ENCODE measurements around the gene IL13. TPM values are rescaled to one million over a fixed set of nuclear protein-coding genes. Genes with fewer than 3 reads are reported as not detected.

IL13 gene
- polyA plus RNA-seq, 2 of the 4 experiments (the other 2 are of a cell fraction) = 0.13 TPM; not detected in 1

GRCh38 chr5:132653716-132654115 is 4.3 kb upstream of the IL13 start:
- ChIA-PET POLR2A (no interaction called here), CTCF (interaction anchor here (1.6 kb wide), 1 partner anchor 23 kb away, joined by 6 read pairs; no protein-coding TSS in a partner anchor)
- DNase-seq (ENCODE audit: low read depth in 1 of 2, low spot score in 1 of 2) (no peak), ATAC-seq (no peak), FAIRE-seq (no peak)
- Histone ChIP-seq H3K4me3 (no peak overlapping the region), H3K9me3 (no peaks in the 10 kb centered on the region), H3K27ac (no peak overlapping the region), H3K4me2 (no peak overlapping the region), H3K4me1 (no peaks in the 10 kb centered on the region)
- WGBS (ENCODE audit: missing lambda C conversion rate) = 56% methylated on average over 7 of the region's 7 CpGs
- TF ChIP-seq ELK1 (IDR thresholded peaks at IDR 0.05; ENCODE audit: low read depth, low read length) = no peak
- TF ChIP-seq HES2 (IDR thresholded peaks at IDR 0.05) = no peak
- no peak for TF ChIP-seq EHMT2 (IDR thresholded peaks at IDR 0.05; ENCODE audit: low read depth)
- TF ChIP-seq TFCP2L1 (CRISPR knock-in tag; IDR thresholded peaks at IDR 0.05) = no peak
- no peak for TF ChIP-seq ATOH8 (CRISPR knock-in tag; IDR thresholded peaks at IDR 0.05; ENCODE audit: low read depth)
- no peak for TF ChIP-seq NPAS2 (CRISPR knock-in tag; IDR thresholded peaks at IDR 0.05; ENCODE audit: borderline replicate concordance)
- no peak for TF ChIP-seq ZSCAN20 (CRISPR knock-in tag; IDR thresholded peaks at IDR 0.05)

- no peak for DNase-seq (ENCODE audit: low read depth in 1 of 2, low spot score in 1 of 2)
- FAIRE-seq = no peak
- peak overlapping the region; percentile 66 for H3K4me2 ChIP-seq
- H3K9me3 ChIP-seq = no peaks in the 10 kb centered on the region
- ChIA-PET POLR2A (no interaction called here), CTCF (interaction anchor here (1.2 to 6.4 kb wide), 3 partner anchors 15 to 22 kb away, joined by 3 to 37 read pairs (median 8); no protein-coding TSS in a partner anchor)
- WGBS (ENCODE audit: missing lambda C conversion rate) = 62% methylated on average over 41 of the region's 92 CpGs
- peak overlapping the region in 1 of 2 experiments; percentile 63; a peak in 3 of 6 replicates for H3K27ac ChIP-seq
- TF ChIP-seq SMC3 (IDR thresholded peaks at IDR 0.05) = 0 out of 3 replicates have a peak, but pooled peaks have one; percentile 15
- TF ChIP-seq RFX5 (IDR thresholded peaks at IDR 0.05) = no peak
- no peak for TF ChIP-seq RARB (CRISPR knock-in tag; IDR thresholded peaks at IDR 0.05)
- no peak for TF ChIP-seq POLR2A (IDR thresholded peaks at IDR 0.05; ENCODE audit: low read length)
- peak; percentile 12 to 14; a peak in 1 of 5 replicates for TF ChIP-seq RAD21 (conservative IDR thresholded peaks at IDR 0.05 in 1 of 2, IDR thresholded peaks at IDR 0.05 in 1 of 2)
- H3K4me3 ChIP-seq = peak overlapping the region; percentile 25
- peak; percentile 7 to 11; a peak in 3 of 6 replicates for ATAC-seq
- no peaks in the 10 kb centered on the region for H3K4me1 ChIP-seq
Measured at GRCh38 chr5:132655821-132656773, 1.9 kb upstream of the IL13 start.

- POLR2A ChIA-PET = no interaction called here
- ATAC-seq (no peak; a peak in 1 of 6 replicates), FAIRE-seq (no peak), DNase-seq (ENCODE audit: low read depth in 1 of 2, low spot score in 1 of 2) (no peak)
- Histone ChIP-seq H3K9me3 (no peaks in the 10 kb centered on the region), H3K4me2 (peak overlapping the region; percentile 66; the same call in 1 of the 3 replicates), H3K4me1 (no peaks in the 10 kb centered on the region), H3K4me3 (no peak overlapping the region), H3K27ac (no peak overlapping the region)
- CTCF ChIA-PET = interaction anchor here (1.3 to 6.4 kb wide), 3 partner anchors 14 to 163 kb away, joined by 7 to 37 read pairs (median 8); no protein-coding TSS in a partner anchor
- 89% methylated on average over 12 of the region's 12 CpGs for WGBS (ENCODE audit: missing lambda C conversion rate)
- TF ChIP-seq FOSL2 (IDR thresholded peaks at IDR 0.05) (no peak), FOSL2 (CRISPR knock-in tag; IDR thresholded peaks at IDR 0.05) (no peak)
Measured at GRCh38 chr5:132656774-132657355, 1.1 kb upstream of the IL13 start.

All from A549 (cell line).